NK-92 treated with Interleukin-12 subunit alpha and Interleukin-12 subunit beta, amount 100 ng/mL, for 24 hours (cell line): ENCODE measurements around the gene PRSS27.
"Not testable (repeated sequence)": the region's sequence is repeated elsewhere in the genome, so short reads cannot be mapped to it uniquely, and the experiment has no call there.

Experiments used
- DNase-seq: peaks from one replicate; lab custom pipeline; 2025; lab: John Stamatoyannopoulos, UW

The PRSS27 gene

GRCh38 chr16:2724088-2724676, 4.2 kb upstream of the PRSS27 start:
- no peak for DNase-seq

DNA sequence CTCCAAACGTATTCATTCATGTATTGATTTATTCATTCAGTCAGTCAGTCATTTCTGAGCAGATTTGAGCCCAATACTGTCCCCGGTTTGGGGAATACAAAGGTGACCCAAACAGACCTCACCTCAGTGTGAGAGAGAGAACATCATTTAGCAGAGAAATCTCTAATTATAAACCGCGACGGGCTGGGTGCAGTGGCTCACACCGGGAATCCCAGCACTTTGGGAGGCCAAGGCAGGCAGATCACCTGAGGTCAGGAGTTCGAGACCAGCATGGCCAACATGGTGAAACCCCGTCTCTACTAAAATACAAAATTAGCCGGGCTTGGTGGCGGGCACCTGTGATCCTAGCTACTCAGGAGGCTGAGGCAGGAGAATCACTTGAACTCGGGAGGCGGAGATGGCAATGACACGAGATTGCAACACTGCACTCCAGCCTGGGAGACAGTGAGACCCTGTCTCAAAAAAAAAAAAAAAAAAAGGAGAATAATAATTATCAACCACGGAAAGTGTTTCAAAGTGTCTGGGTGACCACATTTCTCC, 1.7 kb upstream of the PRSS27 start:
- not testable (repeated sequence) for DNase-seq

DNA sequence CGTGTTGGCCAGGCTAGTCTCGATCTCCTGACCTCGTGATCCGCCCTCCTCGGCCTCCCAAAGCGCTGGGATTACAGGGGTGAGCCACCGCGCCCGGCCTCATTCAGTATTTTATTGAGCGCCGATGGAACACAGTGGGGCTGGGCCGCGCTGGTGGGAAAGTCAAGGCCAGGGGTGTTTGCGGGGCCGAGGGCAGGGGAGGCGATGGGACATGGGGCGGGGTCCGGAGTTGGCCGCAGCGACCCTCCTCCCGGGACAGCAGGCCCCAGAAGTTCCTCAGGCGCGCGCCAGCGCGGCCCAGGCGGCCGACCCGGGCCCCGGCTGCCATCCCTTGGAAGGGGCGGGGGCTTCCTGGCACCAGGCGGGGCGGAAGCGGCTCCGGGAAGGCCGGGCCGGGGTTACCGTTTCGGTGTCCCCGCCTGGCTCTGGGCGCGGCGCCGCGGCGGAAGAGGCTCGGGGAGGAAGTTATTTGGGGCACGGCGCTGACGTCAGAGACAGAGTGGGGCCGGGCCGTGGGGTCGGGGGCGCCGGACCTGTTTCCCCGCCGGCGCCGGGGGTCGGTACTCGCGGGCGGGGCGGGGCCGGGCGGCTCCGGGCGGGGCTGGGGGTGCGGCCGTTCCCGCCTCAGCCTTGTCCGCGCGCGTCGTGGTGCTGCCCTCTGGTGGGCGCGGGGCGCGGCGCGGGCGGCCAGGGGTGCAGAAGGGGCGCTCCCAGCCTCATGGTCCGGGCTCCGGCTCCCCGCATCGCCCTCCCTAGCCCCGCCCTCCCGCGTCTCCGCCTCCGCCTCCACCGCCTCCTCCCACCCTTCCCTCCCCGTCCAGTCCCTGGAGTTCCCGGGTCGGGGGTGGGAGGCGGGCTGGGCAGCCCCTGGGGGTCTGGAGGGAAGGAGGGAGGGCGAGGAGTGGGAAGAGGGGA, 952 bp upstream of the PRSS27 start:
- DNase-seq = peak; percentile 86

DNA sequence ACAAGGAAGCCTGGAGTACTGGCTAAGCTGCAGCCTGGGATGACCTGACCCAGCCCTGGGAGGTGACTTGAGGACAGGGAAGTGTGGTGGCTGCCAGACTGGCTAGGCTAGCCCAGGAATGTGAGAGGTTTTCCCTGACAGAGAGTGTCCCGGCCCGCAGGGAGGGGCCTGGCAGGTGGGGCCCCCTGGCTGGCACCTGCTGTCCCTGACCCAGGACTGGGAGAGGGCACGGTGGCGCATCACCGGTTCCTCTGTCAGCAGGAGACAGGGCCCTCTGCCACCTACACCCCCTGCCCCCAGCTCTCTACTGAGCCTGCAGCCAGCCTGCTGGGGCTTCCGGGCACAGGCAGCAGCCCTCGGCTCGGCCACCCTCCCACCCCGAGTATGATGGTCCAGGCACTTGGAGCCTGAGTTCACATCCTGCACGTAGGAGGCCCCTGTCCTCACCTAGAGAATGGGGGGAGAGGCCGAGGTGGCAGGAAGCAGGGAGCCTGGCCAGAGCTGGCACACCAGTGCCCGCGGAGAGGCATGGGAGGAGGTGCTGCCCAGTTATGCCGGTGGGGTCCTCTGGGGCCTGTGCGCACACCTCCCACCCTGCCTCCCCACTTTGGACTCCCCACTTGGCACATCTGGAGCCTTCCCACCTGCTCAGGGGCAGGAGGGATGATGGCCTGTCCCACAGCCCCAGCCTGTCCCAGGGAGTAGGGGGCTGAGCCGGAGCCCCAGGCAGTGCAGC, 528 bp downstream of the PRSS27 start:
- DNase-seq = no peak

GRCh38 chr16:2717383-2718263, 2.4 kb downstream of the PRSS27 start:
- no peak for DNase-seq

GRCh38 chr16:2716948-2717347, 3.1 kb downstream of the PRSS27 start:
- DNase-seq = no peak

DNA sequence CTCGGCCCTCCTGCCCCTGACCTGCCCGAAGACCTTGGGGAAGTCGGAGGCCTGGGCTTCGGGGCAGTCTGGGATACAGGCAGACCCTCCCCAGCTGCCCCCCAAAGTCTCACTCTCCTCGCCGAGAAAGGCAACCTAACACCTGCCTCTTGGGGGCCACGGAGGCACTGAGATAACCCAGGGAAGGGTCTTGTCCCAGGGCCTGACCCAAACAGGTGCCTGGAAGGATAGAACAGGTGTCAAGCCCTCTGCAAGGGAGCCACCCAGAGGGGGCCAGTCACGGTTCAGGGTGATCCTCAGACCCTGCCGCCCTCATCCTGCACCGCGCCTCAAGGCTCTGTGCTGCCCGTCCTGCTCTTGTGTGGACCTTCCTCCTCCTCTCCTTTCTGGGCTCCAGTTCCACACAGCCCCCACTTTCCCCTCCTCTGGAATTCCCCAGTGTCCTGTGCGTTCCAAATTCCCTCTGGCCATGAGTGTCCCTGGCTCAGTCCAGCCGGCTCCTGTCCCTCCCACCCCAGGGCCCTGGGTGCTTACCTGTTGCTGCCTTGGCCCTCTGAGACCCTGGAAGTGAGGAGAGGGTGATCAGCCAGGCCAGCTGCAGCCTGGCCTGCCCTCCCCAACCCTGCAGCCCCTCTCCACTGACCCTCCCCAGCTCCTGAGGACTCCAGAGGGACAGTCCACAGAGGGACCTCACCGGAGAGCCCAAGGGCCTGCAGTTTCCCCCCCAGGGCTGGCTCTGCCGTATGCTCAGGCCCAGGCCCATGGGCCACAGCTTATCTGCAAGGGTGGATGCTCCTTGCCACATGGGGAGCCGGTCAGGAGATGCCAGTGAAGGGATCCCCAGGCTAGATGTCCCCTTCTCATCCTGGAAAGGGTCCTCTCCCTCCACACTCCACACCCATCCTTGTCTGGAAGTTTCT, 3.8 kb downstream of the PRSS27 start:
- DNase-seq = no peak

GRCh38 chr16:2715519-2715918, 4.5 kb downstream of the PRSS27 start:
- no peak for DNase-seq

- no peak for DNase-seq
These were observed 5.0 kb downstream of the PRSS27 start for GRCh38 chr16:2715064-2715463.

- DNase-seq = no peak
These were observed 5.8 kb downstream of the PRSS27 start for GRCh38 chr16:2713985-2714774.

GRCh38 chr16:2713523-2713922, 6.5 kb downstream of the PRSS27 start:
- DNase-seq = no peak

DNA sequence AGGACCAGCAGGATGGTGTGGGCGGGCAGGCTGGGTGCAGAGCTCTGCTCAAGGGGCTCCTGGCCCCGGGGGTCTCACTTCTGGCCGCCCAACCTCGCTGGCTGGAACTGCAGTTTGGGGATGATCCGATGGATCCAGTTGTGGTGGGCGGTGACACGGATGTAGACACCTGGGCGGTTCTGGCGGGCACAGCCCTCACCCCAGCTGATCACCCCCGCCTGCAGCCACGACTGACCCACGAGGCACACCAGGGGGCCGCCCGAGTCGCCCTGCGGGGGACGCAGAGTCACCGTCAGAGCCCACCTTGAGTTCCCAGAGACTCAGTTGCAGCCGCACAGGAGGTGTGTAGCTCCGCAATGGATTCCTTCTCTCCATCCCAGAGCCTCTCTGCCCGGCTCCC, 7.5 kb downstream of the PRSS27 start:
- no peak for DNase-seq

DNA sequence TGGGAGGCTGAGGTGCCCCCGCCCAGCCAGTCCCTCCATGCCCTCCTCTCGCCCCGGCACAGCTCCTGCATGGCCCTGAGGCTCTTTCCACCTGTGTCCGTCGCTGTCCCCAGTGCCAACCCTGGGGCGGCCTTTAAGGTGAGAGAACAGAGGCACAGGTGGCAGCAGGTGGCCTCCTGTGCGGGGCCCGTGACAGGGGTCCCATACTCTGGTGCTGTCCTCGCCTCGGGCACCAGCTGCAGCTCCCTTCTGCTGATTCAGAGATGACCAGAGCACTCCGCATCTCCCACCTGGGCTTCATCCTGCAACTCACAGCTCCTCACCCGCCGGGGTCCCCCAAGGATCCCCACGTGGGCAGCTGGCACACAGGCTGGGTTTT, 8.0 kb downstream of the PRSS27 start:
- DNase-seq = no peak

- DNase-seq = no peak
These were observed 8.5 kb downstream of the PRSS27 start for GRCh38 chr16:2711370-2712062.

DNA sequence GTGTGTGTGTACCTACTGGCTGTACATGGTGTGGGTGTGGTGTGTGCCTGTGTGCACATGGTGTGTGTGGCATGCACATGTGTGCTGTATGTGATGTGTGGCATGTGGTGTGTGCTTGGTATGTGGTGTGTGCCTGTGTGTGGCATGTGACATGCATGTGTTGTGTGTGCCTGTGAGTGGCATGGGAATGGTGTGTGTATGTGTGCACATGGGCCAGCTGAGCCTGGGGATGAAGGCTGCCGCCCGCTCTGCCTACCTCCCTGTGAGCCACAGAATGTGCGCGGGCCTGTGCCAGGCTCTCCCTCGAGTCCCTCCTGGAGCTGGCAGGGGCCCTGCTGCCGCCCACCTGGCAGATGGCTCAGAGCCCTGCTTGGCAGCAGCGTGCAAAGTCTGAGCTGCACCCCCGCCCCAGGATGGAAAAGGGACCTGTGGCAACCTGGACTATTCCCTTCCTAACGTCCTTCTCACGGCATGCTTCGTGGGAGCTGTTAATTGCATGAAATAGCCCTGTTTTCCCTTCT, 9.3 kb downstream of the PRSS27 start:
- no peak for DNase-seq

GRCh38 chr16:2710021-2710710, 9.9 kb downstream of the PRSS27 start:
- DNase-seq = no peak

GRCh38 chr16:2709588-2709984, 10.4 kb downstream of the PRSS27 start:
- DNase-seq = no peak

DNA sequence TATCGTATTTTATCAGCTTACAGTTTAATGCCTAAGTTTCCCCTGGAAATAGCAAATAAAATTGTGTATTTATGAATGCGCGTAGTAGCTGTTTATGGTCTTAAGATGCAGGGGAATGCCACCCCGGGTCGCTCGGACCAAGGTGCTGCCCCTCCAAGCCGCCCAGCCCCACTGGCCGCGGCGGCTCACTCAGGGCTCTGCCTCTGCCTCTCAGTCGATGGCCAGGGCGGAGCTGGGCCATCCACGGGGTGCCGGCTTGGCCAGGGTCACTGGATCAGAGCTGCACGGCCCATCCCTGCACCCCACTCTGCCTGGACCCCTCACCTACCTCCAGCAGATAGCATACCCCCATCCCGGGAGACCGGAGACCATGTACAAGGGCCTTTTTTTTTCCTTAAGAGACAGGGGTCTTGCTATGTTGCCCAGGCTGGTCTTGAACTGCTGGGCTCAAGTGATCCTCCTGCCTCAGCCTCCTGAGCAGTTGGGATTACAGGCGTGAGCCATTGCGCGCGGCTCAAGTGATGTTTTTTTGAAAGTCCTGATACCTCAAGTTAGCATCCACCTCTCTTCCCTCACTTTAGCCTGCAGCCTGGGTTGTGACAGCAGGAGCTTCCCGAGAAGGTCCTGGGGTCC, 11.0 kb downstream of the PRSS27 start:
- no peak for DNase-seq
